ENCODE data around the gene FOLR2. TPM values are rescaled to one million over a fixed set of nuclear protein-coding genes. Genes with fewer than 3 reads are reported as not detected.

The FOLR2 gene
- total RNA-seq, 1 experiment from 2014 or later, result not detected

DNA sequence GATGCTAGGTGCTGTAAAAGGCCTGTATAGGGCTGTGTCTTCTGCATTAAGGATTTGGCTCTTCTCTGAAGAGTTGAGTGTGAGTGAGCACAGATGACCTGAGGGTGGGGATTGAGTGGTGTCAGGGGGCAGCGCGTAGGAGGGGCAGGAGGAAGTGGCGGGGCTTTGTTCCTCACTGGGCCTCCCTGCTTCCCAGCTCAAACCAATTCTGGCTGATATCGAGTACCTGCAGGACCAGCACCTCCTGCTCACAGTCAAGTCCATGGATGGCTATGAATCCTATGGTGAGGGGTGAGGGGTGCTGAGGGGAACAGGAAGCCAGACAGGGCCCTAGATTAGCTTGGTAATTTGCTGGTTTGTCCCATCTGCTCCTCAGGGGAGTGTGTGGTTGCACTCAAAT lies 18.3 kb downstream of the FOLR2 start:
- peaks cover 0 to 4% of the 10 kb centered on the region in 2 experiments; a peak in 1 of 4 replicates for H3K4me1 ChIP-seq (ENCODE audit: control insufficient read depth in 1 of 2, insufficient read depth in 2 of 2, low read length in 2 of 2)
- no peak overlapping the region for H3K4me3 ChIP-seq (replicated peaks in 1 of 2; ENCODE audit: low read depth in 1 of 2, low read length in 2 of 2)
- ChIA-PET RAD21 (ENCODE audit: low non-redundant PET in 1 of 2, low total read pairs in 2 of 2, uncharacterized antibody in 2 of 2, unreplicated experiment in 2 of 2) (no interaction called here), POLR2A (interaction anchor here (0.5 kb wide), 1 partner anchor 49 kb away, joined by 3 read pairs; no protein-coding TSS in a partner anchor), CTCF (no interaction called here)
- no peaks in the 10 kb centered on the region for H3K79me2 ChIP-seq (ENCODE audit: insufficient read depth, low read length)
- H3K27me3 ChIP-seq (ENCODE audit: insufficient read depth, low read length), result no peaks in the 10 kb centered on the region
- no peaks in the 10 kb centered on the region for H3K9me3 ChIP-seq (ENCODE audit: control insufficient read depth in 1 of 2, insufficient read depth in 1 of 2, low read depth in 1 of 2, low read length in 2 of 2)
- ATAC-seq (no peak), DNase-seq (ENCODE audit: low read depth, low spot score) (no peak)
- H3K4me2 ChIP-seq (ENCODE audit: low read length), result no peak overlapping the region
- H2AFZ ChIP-seq (ENCODE audit: low read depth, low read length, poor library complexity, severe bottlenecking), result no peak overlapping the region
- BruUV-seq (replicated peaks), result no TSS peak
- no peak overlapping the region for H3K9ac ChIP-seq (ENCODE audit: low read length)
- H3K36me3 ChIP-seq (ENCODE audit: control insufficient read depth in 1 of 2, insufficient read depth in 2 of 2, low read length in 2 of 2), result peaks cover 11 to 19% of the 10 kb centered on the region in 2 experiments; a peak in 3 of 4 replicates
- H3K27ac ChIP-seq (ENCODE audit: low read depth, low read length), result no peak overlapping the region
- TF ChIP-seq, protein P1, sequence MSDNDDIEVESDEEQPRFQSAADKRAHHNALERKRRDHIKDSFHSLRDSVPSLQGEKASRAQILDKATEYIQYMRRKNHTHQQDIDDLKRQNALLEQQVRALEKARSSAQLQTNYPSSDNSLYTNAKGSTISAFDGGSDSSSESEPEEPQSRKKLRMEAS (IDR thresholded peaks at IDR 0.05), result no peak
- TF ChIP-seq, protein P2, sequence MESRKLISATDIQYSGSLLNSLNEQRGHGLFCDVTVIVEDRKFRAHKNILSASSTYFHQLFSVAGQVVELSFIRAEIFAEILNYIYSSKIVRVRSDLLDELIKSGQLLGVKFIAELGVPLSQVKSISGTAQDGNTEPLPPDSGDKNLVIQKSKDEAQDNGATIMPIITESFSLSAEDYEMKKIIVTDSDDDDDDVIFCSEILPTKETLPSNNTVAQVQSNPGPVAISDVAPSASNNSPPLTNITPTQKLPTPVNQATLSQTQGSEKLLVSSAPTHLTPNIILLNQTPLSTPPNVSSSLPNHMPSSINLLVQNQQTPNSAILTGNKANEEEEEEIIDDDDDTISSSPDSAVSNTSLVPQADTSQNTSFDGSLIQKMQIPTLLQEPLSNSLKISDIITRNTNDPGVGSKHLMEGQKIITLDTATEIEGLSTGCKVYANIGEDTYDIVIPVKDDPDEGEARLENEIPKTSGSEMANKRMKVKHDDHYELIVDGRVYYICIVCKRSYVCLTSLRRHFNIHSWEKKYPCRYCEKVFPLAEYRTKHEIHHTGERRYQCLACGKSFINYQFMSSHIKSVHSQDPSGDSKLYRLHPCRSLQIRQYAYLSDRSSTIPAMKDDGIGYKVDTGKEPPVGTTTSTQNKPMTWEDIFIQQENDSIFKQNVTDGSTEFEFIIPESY (IDR thresholded peaks at IDR 0.05; ENCODE audit: extremely low read depth, insufficient replicate concordance, low read length), result no peak
- TF ChIP-seq POLR2A (IDR thresholded peaks at IDR 0.05; ENCODE audit: borderline replicate concordance, extremely low read depth, insufficient read depth, insufficient read length) (no peak), POLR2AphosphoS5 (IDR thresholded peaks at IDR 0.05; ENCODE audit: low read depth, low read length) (no peak), EGR1 (IDR thresholded peaks at IDR 0.05; ENCODE audit: low read depth) (no peak), CEBPB (IDR thresholded peaks at IDR 0.05; ENCODE audit: low read depth) (no peak), FOSL1 (IDR thresholded peaks at IDR 0.05; ENCODE audit: low read depth) (no peak), RAD21 (IDR thresholded peaks at IDR 0.05; ENCODE audit: low read depth) (no peak), JUND (IDR thresholded peaks at IDR 0.05) (no peak), EZH2 (IDR thresholded peaks at IDR 0.05) (no peak)
- TF ChIP-seq, protein P3, sequence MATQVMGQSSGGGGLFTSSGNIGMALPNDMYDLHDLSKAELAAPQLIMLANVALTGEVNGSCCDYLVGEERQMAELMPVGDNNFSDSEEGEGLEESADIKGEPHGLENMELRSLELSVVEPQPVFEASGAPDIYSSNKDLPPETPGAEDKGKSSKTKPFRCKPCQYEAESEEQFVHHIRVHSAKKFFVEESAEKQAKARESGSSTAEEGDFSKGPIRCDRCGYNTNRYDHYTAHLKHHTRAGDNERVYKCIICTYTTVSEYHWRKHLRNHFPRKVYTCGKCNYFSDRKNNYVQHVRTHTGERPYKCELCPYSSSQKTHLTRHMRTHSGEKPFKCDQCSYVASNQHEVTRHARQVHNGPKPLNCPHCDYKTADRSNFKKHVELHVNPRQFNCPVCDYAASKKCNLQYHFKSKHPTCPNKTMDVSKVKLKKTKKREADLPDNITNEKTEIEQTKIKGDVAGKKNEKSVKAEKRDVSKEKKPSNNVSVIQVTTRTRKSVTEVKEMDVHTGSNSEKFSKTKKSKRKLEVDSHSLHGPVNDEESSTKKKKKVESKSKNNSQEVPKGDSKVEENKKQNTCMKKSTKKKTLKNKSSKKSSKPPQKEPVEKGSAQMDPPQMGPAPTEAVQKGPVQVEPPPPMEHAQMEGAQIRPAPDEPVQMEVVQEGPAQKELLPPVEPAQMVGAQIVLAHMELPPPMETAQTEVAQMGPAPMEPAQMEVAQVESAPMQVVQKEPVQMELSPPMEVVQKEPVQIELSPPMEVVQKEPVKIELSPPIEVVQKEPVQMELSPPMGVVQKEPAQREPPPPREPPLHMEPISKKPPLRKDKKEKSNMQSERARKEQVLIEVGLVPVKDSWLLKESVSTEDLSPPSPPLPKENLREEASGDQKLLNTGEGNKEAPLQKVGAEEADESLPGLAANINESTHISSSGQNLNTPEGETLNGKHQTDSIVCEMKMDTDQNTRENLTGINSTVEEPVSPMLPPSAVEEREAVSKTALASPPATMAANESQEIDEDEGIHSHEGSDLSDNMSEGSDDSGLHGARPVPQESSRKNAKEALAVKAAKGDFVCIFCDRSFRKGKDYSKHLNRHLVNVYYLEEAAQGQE (IDR thresholded peaks at IDR 0.05; ENCODE audit: low read depth), result no peak
- H3K9me2 ChIP-seq (ENCODE audit: insufficient read depth), result no peaks in the 10 kb centered on the region
- intact Hi-C loops (cut with micrococcal nuclease), result no loop called here
- H4K20me1 ChIP-seq (ENCODE audit: insufficient read depth), result no peaks in the 10 kb centered on the region
